ENCODE data around the gene MAPT.
A peak's percentile ranks its signal among the peaks of the same experiment; 100 is the strongest.

MAPT gene

DNA sequence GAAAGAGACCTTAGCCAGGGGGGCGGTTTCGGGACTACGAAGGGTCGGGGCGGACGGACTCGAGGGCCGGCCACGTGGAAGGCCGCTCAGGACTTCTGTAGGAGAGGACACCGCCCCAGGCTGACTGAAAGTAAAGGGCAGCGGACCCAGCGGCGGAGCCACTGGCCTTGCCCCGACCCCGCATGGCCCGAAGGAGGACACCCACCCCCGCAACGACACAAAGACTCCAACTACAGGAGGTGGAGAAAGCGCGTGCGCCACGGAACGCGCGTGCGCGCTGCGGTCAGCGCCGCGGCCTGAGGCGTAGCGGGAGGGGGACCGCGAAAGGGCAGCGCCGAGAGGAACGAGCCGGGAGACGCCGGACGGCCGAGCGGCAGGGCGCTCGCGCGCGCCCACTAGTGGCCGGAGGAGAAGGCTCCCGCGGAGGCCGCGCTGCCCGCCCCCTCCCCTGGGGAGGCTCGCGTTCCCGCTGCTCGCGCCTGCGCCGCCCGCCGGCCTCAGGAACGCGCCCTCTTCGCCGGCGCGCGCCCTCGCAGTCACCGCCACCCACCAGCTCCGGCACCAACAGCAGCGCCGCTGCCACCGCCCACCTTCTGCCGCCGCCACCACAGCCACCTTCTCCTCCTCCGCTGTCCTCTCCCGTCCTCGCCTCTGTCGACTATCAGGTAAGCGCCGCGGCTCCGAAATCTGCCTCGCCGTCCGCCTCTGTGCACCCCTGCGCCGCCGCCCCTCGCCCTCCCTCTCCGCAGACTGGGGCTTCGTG is at the start of gene MAPT:
Gene MAPT (plus strand): TSS at position 533 of the 763 bp plus-strand sequence. CDS start 67,784 bp downstream, outside the sequence.
- peak; percentile 33 to 97 (median 91) for DNase-seq

DNA sequence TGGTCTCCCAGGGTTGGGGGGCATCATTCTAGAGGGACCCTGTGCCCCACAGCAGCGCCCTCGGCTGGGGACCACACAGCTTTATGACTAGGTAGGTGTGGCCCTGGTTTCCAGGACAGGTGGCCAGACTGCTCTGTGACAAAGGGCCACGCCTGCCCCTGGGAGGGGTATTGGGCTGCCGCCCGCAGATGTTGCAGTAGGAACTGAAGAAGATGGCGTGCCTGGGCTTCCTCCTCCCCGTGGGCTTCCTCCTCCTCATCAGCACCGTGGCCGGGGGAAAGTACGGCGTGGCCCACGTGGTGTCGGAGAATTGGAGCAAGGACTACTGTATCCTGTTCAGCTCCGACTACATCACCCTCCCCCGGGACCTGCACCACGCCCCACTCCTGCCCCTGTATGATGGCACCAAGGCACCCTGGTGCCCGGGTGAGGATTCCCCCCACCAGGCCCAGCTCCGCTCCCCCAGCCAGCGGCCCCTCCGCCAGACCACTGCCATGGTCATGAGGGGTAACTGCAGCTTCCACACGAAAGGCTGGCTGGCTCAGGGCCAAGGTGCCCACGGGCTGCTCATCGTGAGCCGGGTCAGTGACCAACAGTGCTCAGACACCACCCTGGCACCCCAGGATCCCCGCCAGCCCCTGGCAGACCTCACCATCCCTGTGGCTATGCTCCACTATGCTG is 49.5 kb upstream of the MAPT start, which contains the start of gene SPPL2C:
Gene SPPL2C (plus strand): TSS at position 187 of the 681 bp plus-strand sequence. CDS start 26 bp downstream, at position 213.
- DNase-seq: no peak

DNA sequence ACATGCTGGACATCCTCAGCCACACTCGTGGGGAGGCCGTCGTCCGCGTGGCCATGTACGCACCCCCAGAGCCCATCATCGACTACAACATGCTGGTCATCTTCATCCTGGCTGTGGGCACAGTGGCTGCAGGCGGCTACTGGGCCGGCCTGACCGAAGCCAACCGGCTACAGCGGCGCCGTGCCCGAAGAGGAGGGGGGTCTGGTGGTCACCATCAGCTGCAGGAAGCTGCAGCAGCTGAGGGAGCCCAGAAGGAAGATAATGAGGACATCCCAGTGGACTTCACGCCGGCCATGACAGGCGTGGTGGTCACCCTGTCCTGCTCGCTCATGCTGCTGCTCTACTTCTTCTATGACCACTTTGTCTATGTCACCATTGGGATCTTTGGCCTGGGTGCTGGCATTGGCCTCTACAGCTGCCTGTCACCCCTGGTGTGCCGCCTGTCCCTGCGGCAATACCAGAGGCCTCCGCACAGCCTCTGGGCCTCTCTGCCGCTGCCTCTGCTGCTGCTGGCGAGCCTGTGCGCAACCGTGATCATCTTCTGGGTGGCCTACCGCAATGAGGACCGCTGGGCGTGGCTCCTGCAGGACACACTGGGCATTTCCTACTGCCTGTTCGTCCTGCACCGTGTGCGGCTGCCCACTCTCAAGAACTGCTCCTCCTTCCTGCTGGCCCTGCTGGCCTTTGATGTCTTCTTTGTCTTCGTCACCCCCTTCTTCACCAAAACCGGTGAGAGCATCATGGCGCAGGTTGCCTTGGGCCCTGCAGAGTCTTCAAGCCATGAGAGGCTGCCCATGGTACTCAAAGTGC is 48.8 kb upstream of the MAPT start:
- no peak for DNase-seq

DNA sequence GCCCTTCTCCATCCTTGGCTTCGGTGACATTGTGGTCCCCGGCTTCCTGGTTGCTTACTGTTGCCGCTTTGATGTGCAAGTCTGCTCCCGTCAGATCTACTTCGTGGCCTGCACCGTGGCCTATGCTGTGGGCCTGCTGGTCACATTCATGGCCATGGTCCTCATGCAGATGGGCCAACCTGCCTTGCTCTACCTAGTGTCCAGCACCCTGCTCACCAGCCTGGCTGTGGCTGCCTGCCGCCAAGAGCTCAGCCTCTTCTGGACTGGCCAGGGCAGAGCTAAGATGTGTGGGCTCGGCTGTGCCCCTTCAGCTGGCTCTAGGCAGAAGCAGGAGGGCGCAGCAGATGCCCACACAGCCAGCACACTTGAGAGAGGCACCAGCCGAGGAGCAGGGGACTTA is 48.1 kb upstream of the MAPT start:
- no peak for DNase-seq

DNA sequence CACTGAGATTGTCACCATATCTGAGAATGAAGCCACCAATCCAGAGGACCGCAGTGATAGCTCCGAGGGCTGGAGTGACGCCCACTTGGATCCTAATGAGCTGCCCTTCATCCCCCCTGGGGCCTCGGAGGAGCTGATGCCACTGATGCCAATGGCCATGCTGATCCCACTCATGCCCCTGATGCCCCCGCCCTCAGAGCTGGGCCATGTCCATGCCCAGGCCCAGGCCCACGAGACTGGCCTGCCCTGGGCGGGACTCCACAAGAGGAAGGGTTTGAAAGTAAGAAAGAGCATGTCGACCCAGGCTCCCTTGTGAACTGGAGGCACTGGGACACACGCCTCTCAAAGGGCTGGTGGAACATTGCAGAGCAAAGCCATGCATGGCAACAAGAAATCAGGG is 47.7 kb upstream of the MAPT start:
- no peak for DNase-seq

DNA sequence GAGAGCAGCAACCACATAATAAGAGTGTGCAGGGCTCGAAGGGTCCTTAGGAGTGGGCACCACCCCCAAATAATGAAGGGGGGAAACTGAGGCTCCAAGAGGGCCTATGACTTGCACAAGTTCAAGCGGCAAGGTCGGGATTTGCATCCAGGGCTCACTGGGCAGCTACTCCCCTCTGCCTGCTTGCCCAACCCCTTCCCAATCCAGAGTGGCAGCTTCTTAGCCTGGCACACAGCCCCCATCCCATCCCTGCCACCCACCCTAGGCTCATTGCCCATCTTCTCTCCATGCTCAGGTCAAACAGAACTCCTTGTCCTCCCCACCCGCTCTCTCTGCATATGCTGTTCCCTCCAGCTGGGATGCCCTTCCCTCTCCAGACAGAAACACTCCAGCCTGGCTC is 47.3 kb upstream of the MAPT start:
- no peak for DNase-seq

DNA sequence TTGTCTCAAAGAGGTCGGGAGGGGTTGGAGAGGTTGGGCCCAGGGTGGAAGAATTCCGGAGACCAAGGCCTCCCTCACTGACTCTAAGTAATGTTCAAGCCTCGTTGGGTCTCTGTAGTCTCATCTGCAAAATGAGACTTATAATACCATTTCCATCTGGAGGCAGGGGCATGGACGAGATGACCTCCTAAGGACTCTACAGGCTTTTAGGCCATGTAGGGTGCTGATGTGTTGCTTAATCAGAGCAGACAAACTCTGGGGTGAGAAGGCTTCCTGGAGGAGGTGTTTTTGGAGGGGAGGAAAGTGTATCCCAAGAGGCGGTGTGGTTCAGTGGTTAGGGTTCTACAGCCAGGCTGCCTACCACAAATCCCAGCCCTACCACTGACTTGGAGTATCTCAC is 46.6 kb upstream of the MAPT start:
- no peak for DNase-seq

DNA sequence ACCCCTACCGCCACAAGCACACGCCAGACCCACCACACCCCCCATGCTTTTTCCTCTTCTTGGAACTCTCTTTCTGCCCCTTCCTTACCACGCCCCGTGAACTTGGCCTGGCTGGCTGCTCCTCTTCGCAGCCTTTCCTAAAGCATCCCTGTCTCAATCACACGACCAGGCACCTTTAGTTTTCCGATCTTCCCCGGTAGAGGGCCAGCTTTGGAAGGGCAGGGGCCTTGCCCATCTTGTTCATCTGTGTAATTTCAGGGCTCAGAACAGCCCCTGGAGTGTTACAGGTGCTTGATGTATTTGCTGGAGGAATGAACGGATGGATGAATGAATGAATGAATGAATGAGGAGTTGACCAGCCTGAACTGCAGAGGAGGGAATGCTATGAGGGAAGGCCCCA is 45.9 kb upstream of the MAPT start:
- DNase-seq: no peak

DNA sequence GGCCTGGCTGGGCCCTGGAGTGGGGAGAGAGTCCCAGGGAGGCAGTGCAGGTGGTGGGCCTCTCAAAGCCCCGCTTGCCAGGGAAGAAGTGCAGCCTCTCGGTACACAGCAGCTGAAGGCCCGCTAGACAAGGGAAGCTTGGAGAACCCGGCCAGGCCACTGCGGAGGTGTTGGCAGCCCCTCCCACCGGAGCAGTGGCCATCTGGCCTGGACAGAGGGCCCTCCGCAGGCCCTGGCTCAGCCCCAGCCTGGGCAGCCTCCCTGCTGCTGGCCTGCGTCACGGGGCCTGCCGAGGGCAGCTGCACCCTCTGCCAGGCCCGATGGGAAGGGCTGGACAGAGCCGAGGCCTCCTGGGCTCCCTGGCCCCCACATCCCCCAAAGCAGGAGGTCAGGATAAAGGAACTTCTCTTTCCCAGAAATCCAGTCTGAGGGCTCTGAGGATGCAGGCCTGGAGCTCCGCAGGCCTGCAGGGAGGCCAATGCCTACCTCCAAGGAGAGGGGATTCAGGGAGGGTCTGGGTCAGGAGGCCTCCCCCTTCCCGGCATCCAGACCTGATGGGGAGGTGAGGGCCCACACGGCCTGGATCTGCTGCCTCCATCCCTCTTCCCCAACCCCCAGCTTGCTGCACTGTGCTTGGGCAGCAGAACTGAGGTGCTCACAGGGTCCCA is 45.4 kb upstream of the MAPT start:
- DNase-seq: peak in 47 of 56 donors; percentile 11 to 90 (median 62)

DNA sequence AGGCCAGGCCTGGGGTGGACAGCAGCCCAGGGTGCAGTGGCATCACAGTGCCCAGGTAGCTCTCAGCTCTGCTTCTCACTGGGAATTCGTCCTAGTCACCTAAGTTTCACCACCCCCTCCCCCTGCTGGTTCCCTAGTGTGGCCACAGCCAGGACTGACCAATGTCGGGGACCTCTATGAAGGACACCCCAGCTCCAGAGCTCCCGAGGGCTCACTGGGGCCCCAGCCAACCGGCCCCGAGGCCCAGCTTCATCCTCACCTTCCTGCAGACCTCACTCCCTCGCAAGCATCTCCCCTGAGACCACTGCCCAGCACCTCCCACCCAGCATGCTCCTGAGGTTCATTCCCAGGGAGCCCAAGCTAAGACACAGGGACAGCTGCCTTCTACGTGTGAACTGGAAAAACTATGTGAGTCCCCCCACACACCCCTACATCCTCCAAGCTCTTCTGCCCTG is 44.8 kb upstream of the MAPT start:
- DNase-seq: no peak

DNA sequence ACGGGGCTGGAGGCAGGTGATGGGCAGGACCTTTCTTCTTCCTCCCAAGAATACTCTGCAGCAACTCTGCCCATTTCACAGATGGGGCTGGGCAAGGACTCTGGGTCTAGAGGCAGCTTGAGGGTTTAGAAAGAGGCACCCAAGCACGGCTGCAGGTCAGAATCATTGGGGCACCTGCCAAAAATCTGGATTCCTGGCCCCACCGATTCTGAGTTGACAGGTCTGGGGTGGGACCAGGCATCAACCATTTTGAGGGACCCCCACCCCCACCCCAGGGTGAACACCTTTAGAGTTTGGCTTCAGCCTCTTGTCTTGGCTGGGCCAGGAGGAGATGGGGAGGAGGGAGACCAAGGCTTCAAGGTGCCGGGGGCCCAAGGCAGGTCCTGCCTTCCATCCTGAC is 44.3 kb upstream of the MAPT start:
- no peak for DNase-seq

DNA sequence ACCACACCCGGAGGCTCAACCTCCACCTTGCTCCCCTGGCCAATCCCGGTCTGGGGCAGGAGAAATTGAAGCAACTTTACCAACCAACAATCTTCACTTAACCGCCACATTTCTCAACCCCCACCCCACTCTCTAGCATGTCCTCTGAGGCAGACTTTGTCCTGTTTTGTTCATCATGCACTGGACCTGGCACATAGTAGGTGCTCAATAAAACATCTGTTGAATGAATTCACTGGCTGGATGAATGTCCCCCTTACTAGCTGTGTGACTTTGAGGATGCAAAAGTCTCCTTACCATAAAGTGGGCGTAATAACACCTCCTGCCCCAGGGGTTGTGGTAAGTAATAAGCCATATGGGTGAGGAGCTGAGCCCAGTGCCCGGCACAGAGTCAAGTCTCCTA is 43.9 kb upstream of the MAPT start:
- no peak for DNase-seq

DNA sequence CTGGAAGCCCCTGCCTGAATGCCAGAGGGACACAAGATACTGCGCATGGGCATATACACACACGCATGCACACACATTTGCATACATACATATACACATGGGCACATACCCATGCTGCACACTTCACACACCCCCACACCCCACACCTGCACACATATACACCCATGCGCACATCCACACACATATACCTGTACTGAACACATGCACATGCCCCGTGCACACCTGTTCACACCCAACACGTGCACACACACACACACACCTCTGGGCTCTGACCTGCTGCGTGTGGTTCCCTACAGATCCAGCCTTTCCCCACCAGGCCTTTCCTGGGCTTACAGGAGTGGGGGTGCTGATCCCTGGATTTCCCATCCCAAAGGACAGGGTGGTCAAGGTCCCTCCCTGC is 43.3 kb upstream of the MAPT start:
- DNase-seq: no peak

DNA sequence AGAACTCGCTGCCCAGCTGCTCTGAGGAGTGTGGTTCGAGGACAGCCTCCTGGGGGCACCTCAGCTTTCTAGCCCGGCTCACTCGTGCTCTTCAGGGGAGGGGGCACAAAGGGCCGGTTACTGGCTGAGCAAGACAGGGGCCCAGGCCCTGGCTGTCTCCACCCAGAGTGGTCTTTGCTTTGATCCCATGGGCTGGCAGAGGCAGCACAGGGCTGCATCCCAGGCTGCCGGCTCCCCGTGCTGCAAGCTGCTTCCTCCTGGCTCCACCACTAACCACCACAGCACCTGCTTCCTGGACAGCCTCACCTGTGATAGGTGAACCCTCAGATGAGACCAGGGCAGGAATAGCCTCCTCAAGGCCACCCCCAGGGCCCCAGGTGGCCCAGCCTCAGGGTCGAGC is 42.9 kb upstream of the MAPT start:
- DNase-seq: no peak

DNA sequence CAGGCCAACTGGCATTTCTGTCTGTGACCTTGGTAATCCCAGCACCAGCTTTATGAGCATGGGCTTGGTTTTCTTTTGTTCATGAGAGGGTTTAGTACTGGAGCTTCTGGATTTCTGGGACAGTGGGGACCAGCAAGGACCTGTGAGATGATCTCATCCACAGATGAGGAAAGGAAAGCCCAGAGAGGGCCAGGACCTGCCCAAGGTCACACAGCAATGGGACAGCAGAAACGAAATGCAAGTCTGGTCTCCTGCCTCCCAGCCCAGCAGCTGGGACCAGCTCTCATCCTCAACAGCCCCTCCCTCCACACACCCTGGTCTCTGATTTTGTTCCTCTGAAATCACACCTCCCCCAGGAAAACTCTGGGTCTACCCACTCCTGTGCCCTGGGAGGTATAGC is 42.5 kb upstream of the MAPT start:
- DNase-seq: no peak

DNA sequence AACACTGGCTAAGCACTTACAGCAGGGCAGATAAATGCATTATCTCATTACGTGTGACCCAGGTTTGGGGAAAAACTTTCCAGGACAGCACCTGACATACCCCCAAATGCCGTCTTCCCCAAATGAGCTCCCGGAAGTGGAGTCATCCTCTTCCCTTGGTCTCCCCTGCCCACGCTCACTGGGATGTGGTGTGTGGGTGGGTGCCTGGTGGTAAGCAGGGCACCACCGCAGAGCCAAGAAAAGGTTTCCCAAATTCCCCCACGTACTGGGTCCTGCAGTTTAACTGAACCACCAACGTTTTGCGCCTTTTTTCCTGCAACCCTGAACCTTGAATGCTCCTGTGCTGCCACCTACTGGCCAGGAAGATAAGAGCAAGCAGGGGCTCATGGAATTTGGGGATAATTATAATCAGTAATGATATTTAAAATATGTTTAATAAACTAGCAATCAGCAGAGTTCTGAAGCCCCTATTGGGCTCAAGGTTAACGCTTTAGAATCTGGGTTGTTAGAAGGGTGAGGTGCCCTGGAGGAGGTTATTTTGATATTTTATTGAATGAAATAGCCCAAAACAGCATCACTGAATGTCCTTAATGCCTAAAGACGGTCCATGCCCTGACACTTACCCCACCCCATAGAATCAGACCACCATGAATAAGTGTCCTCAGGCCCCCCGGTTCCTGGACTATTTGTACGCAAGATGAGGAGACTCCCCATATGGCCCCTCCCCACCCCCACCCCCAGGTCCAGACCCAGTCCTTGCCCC is 41.6 kb upstream of the MAPT start:
- peak in 38 of 56 donors; percentile 11 to 87 (median 34) for DNase-seq

DNA sequence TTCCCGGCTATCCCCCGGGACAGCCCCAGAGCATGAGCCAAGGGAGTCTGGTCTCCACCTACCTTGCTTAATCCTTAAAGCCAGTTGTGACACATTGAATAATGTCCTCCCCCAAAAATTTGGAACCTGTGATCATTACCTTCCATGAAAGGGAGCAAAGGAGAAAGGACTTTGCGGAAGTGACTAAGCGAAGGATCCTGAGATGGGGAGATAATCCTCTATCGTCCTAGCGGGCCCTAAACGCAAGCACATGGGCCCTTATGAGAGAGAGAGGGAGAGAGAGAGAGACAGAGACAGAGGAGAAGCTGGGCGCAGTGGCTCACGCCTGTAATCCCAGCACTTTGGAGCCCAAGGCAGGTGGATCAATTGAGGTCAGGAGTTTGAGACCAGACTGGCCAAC is 40.1 kb upstream of the MAPT start:
- no peak for DNase-seq

DNA sequence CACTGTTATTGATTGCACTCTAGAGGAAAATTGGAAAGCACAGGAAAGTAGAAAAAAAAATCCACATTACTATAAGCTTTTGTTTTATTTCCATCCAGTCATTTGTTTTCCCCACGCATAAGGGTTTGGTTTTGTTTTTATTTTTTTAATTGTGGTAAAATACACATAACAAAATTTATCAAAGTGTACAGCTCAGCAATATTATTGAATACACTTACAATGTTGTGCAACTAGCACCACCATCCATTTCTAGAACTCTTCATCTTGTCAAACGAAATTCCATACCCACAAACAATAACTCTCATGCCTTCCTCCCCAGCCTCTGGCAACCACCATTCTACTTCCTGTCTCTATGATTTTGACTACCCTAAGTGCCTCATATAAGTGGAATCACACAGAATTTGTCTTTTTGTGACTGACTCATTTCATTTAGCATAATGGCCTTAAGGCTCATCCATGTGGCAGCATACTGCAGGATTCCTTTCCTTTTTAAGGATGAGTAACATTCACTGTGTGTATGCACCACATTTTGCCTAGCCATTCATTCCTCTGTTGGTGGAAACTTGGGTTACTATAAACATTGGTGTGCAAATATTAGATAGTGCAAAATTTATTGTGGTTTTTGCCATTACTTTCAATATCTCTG is 38.5 kb upstream of the MAPT start:
- no peak for DNase-seq

DNA sequence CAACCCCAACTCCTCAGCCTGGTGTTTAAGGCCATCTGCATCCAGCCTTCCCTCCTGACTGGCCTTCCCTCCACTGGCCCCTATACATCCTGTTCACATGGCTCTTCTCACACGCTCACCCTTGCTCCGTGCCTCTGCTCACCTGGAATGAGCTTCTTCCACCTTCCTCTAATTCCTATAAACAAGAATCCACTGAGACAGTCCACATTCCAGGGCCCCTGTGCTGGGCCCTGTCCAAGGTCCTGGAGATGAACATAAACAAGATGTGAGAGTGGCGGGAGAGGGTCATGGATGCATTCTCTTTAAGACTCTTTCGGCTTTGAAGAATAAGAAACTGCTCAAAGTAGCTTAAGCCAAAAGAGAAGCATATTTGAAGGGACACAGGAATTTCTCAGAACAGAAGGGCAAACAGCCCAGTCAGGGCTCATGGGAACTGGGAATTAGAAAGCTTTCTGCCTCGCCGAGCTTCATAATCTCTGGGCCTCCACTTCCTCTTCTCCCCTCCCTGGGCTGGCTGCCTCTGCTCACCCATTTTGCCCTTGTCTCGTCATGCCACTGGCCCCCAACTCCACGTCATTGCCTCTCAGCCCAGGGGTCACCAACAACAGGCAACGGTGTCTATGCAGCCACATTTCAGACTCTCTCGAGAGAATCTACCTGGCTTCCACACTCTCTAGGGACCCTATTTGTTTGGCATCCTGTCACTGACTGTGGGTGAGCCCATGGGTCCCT is 36.2 kb upstream of the MAPT start:
- peak in 2 of 56 donors; percentile 15 to 21 for DNase-seq

Data from amygdala (tissue), 56 donors.